HL-60 (cell line): ENCODE data around the gene EPS15.

Experiments used
- CTCF ChIP-seq: IDR thresholded peaks from one replicate; pipeline ENCODE4 v1.5.1; 2011; ENCODE audit warnings: low read length, control low read depth, inconsistent platforms; ENCODE audit not compliant: insufficient read depth
- GABPA ChIP-seq: IDR thresholded peaks from 2 replicates; pipeline ENCODE4 v1.6.1; 2012; ENCODE audit warnings: low read depth
- POLR2AphosphoS5 ChIP-seq: IDR thresholded peaks from 2 replicates; pipeline ENCODE4 v1.6.1; 2012; ENCODE audit warnings: low read depth
- REST ChIP-seq: IDR thresholded peaks from 2 replicates; pipeline ENCODE4 v1.6.1; 2012; ENCODE audit warnings: low read depth; ENCODE audit not compliant: insufficient replicate concordance
- SPI1 ChIP-seq: IDR thresholded peaks from 2 replicates; pipeline ENCODE4 v1.6.1; 2012; ENCODE audit warnings: low read depth, mild to moderate bottlenecking, borderline replicate concordance

- TF ChIP-seq CTCF (no peak), GABPA (no peak), POLR2AphosphoS5 (no peak), REST (no peak), SPI1 (no peak)
Observed at GRCh38 chr1:51498924-51499323, 20.1 kb downstream of the EPS15 start.
